Measurements from ENCODE around the gene FRAS1. TPM values are rescaled to one million over a fixed set of nuclear protein-coding genes. Genes with fewer than 3 reads are reported as not detected.

The FRAS1 gene
- total RNA-seq, 1 experiment from 2014 or later: 0.23 TPM

GRCh38 chr4:78553043-78553396, 495.9 kb downstream of the FRAS1 start:
- H3K4me3 ChIP-seq (ENCODE audit: low read depth in 2 of 2, low read length in 2 of 2): no peak overlapping the region
- H3K36me3 ChIP-seq (ENCODE audit: control insufficient read depth, insufficient read depth, low read length): no peaks in the 10 kb centered on the region; the same call in 1 of the 2 replicates
- TF ChIP-seq POLR2AphosphoS5 (IDR thresholded peaks at IDR 0.05; ENCODE audit: low read depth, low read length): no peak
- no peak for TF ChIP-seq REST (IDR thresholded peaks at IDR 0.05; ENCODE audit: insufficient read depth in 1 of 2, low read depth in 2 of 2, low read length in 1 of 2)
- no peak for TF ChIP-seq SIN3A (IDR thresholded peaks at IDR 0.05; ENCODE audit: borderline replicate concordance, insufficient read depth, low read depth, low read length)
- no peak for TF ChIP-seq CTCF (IDR thresholded peaks at IDR 0.05)
- no peak for TF ChIP-seq TCF7L2 (IDR thresholded peaks at IDR 0.05; ENCODE audit: low read depth, low read length)
- DNase-seq (ENCODE audit: low read depth, low spot score) (no peak), ATAC-seq (no peak)
- CTCF ChIA-PET: no interaction called here
- in situ Hi-C loops (cut with HindIII; ENCODE audit: low pct_unique_long_range_greater_than_20kb, low sequenced_read_pairs) (no loop called here), intact Hi-C loops (cut with micrococcal nuclease; ENCODE audit: unreplicated experiment) (no loop called here)
- POLR2A ChIA-PET: no interaction called here
- BruUV-seq (replicated peaks): no TSS peak
- peaks cover 10% of the 10 kb centered on the region for H3K27me3 ChIP-seq (ENCODE audit: control insufficient read depth, insufficient read depth, low read length)
- H3K4me1 ChIP-seq (ENCODE audit: control insufficient read depth, insufficient read depth, low read length): no peaks in the 10 kb centered on the region
- H3K27ac ChIP-seq (ENCODE audit: low read length): no peak overlapping the region
- H3K9me3 ChIP-seq (ENCODE audit: control insufficient read depth, insufficient read depth, low read depth, low read length): no peaks in the 10 kb centered on the region

DNA sequence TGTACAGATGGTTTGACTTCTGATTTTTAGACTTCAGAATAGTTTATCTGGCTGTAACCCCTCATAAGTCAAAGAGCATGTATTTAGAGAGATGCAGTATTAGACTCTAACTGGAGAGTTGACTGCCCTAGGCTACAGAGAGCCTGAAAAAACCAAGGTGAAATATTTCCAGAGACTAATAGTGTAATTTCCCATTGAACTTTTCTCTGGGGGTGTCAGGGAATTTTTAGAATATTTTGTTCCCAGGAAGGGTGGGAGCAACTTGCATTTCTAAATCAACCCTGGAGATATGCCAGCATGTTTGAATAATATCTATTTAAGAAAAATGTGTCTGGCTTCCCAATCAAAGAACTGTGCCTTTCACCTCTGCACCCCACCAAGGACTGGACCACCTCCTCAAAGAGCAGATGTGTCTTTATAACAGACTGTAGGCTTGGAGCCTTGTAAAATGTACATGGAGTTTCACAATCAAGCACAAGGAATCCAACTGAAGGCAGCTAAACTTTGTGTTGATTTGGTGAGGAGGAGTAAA, 496.5 kb downstream of the FRAS1 start:
- H3K9me3 ChIP-seq (ENCODE audit: control insufficient read depth, insufficient read depth, low read depth, low read length): no peaks in the 10 kb centered on the region
- CTCF ChIA-PET: no interaction called here
- H3K36me3 ChIP-seq (ENCODE audit: control insufficient read depth, insufficient read depth, low read length): no peaks in the 10 kb centered on the region; the same call in 1 of the 2 replicates
- DNase-seq (ENCODE audit: low read depth, low spot score) (no peak), ATAC-seq (no peak)
- H3K4me3 ChIP-seq (ENCODE audit: low read depth in 2 of 2, low read length in 2 of 2): no peak overlapping the region
- peaks cover 10% of the 10 kb centered on the region for H3K27me3 ChIP-seq (ENCODE audit: control insufficient read depth, insufficient read depth, low read length)
- H3K27ac ChIP-seq (ENCODE audit: low read length): no peak overlapping the region
- TF ChIP-seq POLR2AphosphoS5 (IDR thresholded peaks at IDR 0.05; ENCODE audit: low read depth, low read length) (no peak), CTCF (IDR thresholded peaks at IDR 0.05) (no peak), REST (IDR thresholded peaks at IDR 0.05; ENCODE audit: insufficient read depth in 1 of 2, low read depth in 2 of 2, low read length in 1 of 2) (no peak), SIN3A (IDR thresholded peaks at IDR 0.05; ENCODE audit: borderline replicate concordance, insufficient read depth, low read depth, low read length) (no peak), TCF7L2 (IDR thresholded peaks at IDR 0.05; ENCODE audit: low read depth, low read length) (no peak)
- in situ Hi-C loops (cut with HindIII; ENCODE audit: low pct_unique_long_range_greater_than_20kb, low sequenced_read_pairs): no loop called here
- POLR2A ChIA-PET: no interaction called here
- intact Hi-C loops (cut with micrococcal nuclease; ENCODE audit: unreplicated experiment): no loop called here
- no TSS peak for BruUV-seq (replicated peaks)
- no peaks in the 10 kb centered on the region for H3K4me1 ChIP-seq (ENCODE audit: control insufficient read depth, insufficient read depth, low read length)

Measured in Panc1 (cell line).